Erythroblast (primary cell): ENCODE measurements around the gene FOXD1.

Experiments
- GATA1 ChIP-seq: IDR thresholded peaks from 2 replicates; pipeline ENCODE4 v1.6.1; 2011; ENCODE audit warnings: low read depth, mild to moderate bottlenecking, control low read depth, low read length, moderate library complexity
- POLR2A ChIP-seq: IDR thresholded peaks from 2 replicates; pipeline ENCODE4 v1.6.1; 2011; ENCODE audit warnings: mild to moderate bottlenecking, low read length

DNA sequence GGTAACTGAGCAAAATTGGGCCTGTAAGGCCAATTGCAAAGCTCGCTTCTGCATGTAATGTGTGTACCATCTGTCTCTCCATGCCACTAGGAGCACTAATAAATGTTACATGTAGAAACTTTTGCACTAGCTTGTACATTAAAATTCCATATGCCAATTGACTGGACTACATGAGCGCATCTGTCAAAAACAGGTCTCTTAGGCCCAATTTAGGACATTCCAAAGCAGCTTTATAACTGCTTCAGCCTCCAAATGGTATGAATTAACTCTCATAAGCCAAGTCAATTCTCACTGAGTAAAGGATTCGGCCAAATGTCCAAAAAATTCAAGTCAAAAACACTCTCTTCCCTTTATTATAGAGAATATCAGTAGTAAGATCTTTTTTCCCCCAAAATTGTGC, 23.5 kb upstream of the FOXD1 start:
- no peak for TF ChIP-seq POLR2A
- TF ChIP-seq GATA1, result no peak
